ENCODE data around the gene ABHD12. TPM values are rescaled to one million over a fixed set of nuclear protein-coding genes. Genes with fewer than 3 reads are reported as not detected.

The ABHD12 gene
- total and polyA plus RNA-seq, 2 donors (not counting 1 experiment from before 2014, with no cell fraction given): 79.1 to 84.6 TPM

- H3K27ac ChIP-seq (ENCODE audit: insufficient read depth, low read length): no peak overlapping the region
- no peaks in the 10 kb centered on the region for H3K79me2 ChIP-seq (ENCODE audit: control insufficient read depth, insufficient read depth, low read length)
- no peak overlapping the region for H3K9ac ChIP-seq (ENCODE audit: insufficient read depth, low read length)
- no peak overlapping the region for H3K4me2 ChIP-seq (ENCODE audit: extremely low read depth, insufficient read depth, low read length)
- peaks cover 24% of the 10 kb centered on the region for H3K36me3 ChIP-seq (ENCODE audit: control insufficient read depth, insufficient read depth, low read length)
- H3K9me3 ChIP-seq (ENCODE audit: control insufficient read depth, insufficient read depth, low read depth, low read length): no peaks in the 10 kb centered on the region
- H4K20me1 ChIP-seq (ENCODE audit: control insufficient read depth, extremely low read depth, insufficient read depth, low read length): no peaks in the 10 kb centered on the region
- no peaks in the 10 kb centered on the region for H3K27me3 ChIP-seq (ENCODE audit: control insufficient read depth, insufficient read depth, low read length)
- DNase-seq (ENCODE audit: low read depth in 2 of 2): no peak
- TF ChIP-seq CTCF (conservative IDR thresholded peaks at IDR 0.05 in 1 of 2, IDR thresholded peaks at IDR 0.05 in 1 of 2; ENCODE audit: low read depth in 1 of 2, low read length in 2 of 2) (no peak), EZH2 (IDR thresholded peaks at IDR 0.05; ENCODE audit: low read length, missing control alignments) (no peak)
- H3K4me1 ChIP-seq (ENCODE audit: control insufficient read depth, extremely low read depth, insufficient read depth, low read length): no peaks in the 10 kb centered on the region
- no peak overlapping the region for H3K4me3 ChIP-seq (replicated peaks in 1 of 4; ENCODE audit: control extremely low read depth in 1 of 4, insufficient read depth in 1 of 4, low read depth in 3 of 4, low read length in 4 of 4)
- H2AFZ ChIP-seq (ENCODE audit: low read length): no peak overlapping the region
These were observed 118.2 kb downstream of the ABHD12 start for GRCh38 chr20:25272223-25273000.

- DNase-seq (ENCODE audit: low read depth in 2 of 2): no peak
- Histone ChIP-seq H3K79me2 (ENCODE audit: control insufficient read depth, insufficient read depth, low read length) (no peaks in the 10 kb centered on the region), H4K20me1 (ENCODE audit: control insufficient read depth, extremely low read depth, insufficient read depth, low read length) (no peaks in the 10 kb centered on the region)
These were observed 119.0 kb downstream of the ABHD12 start for GRCh38 chr20:25271486-25272222.

More at GRCh38 chr20:25271486-25272222, 119.0 kb downstream of the ABHD12 start:
- Histone ChIP-seq H3K9me3 (ENCODE audit: control insufficient read depth, insufficient read depth, low read depth, low read length) (no peaks in the 10 kb centered on the region), H3K4me2 (ENCODE audit: extremely low read depth, insufficient read depth, low read length) (no peak overlapping the region), H3K27ac (ENCODE audit: insufficient read depth, low read length) (no peak overlapping the region), H3K27me3 (ENCODE audit: control insufficient read depth, insufficient read depth, low read length) (no peaks in the 10 kb centered on the region), H3K4me1 (ENCODE audit: control insufficient read depth, extremely low read depth, insufficient read depth, low read length) (no peaks in the 10 kb centered on the region), H3K9ac (ENCODE audit: insufficient read depth, low read length) (no peak overlapping the region), H3K36me3 (ENCODE audit: control insufficient read depth, insufficient read depth, low read length) (peaks cover 19% of the 10 kb centered on the region), H2AFZ (ENCODE audit: low read length) (no peak overlapping the region), H3K4me3 (replicated peaks in 1 of 4; ENCODE audit: control extremely low read depth in 1 of 4, insufficient read depth in 1 of 4, low read depth in 3 of 4, low read length in 4 of 4) (no peak overlapping the region)
- TF ChIP-seq CTCF (conservative IDR thresholded peaks at IDR 0.05 in 1 of 2, IDR thresholded peaks at IDR 0.05 in 1 of 2; ENCODE audit: low read depth in 1 of 2, low read length in 2 of 2): no peak
- no peak for TF ChIP-seq EZH2 (IDR thresholded peaks at IDR 0.05; ENCODE audit: low read length, missing control alignments)
